ENCODE data around the gene CSNK2A3. TPM values are rescaled to one million over a fixed set of nuclear protein-coding genes. Genes with fewer than 3 reads are reported as not detected.

CSNK2A3 gene
- total and polyA plus RNA-seq, 10 donors = 0.10 to 3.9 (median 1.4) TPM

GRCh38 chr11:11383995-11384394, 30.9 kb upstream of the CSNK2A3 start:
- Histone ChIP-seq H3K9me3 (no peaks in the 10 kb centered on the region), H3K27me3 (replicated peaks in 1 of 7) (no peaks in the 10 kb centered on the region), H3K36me3 (no peaks in the 10 kb centered on the region), H3K4me3 (no peak overlapping the region), H3K27ac (no peak overlapping the region), H3K4me1 (peaks cover 0 to under 1% (median 0%) of the 10 kb centered on the region in 6 donors)
- TF ChIP-seq POLR2A (IDR thresholded peaks at IDR 0.05) (no peak), POLR2AphosphoS5 (IDR thresholded peaks at IDR 0.05) (no peak), CTCF (IDR thresholded peaks at IDR 0.05 in 8 of 11, conservative IDR thresholded peaks at IDR 0.05 in 3 of 11) (no peak)
- 82 to 94% (median 93%) methylated on average over 2 of the region's 2 CpGs for WGBS, 5 donors
- intact Hi-C loops (cut with DNase I; ENCODE audit: low total_unique reads) = no loop called here
- no peak for DNase-seq

DNA sequence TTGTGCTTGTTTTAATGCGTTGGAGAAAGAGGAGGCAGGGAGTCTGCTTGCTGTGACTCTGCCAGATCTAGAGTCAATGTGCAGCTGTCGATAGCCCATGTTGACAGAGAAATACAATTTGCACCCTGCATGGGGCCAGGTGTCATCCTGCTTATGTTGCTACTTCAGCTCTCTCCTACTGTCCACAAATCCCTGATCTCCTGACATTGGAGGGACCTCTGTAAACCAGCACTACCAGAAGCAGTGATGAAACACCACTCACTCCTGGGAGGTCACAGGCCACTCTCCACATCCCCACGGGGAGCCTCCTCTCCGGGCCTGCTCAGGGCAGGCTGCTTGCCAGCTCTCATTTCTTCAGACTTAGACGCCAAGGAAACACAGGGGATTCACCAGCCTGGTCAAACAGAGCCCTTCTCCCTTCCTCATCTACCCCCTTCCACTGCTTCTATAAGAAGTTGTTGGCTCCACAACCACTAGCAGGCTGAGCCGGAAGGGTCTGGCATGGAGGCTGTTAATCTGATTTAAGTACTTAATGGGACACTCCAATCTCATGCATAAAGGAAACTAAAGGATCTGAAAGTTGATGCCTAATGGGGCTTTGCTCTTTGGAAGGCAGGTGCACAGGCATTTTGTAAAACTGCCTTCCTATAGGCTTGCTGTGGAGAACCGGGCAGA, 29.9 kb upstream of the CSNK2A3 start:
- 79 to 88% (median 82%) methylated on average over 7 of the region's 7 CpGs for WGBS, 5 donors
- Histone ChIP-seq H3K27ac (no peak overlapping the region), H3K4me1 (no peaks in the 10 kb centered on the region), H3K4me3 (no peak overlapping the region), H3K36me3 (no peaks in the 10 kb centered on the region), H3K27me3 (replicated peaks in 1 of 7) (no peaks in the 10 kb centered on the region), H3K9me3 (no peaks in the 10 kb centered on the region)
- intact Hi-C loops (cut with DNase I; ENCODE audit: low total_unique reads) = no loop called here
- no peak for DNase-seq
- no peak for TF ChIP-seq POLR2A (IDR thresholded peaks at IDR 0.05)
- TF ChIP-seq POLR2AphosphoS5 (IDR thresholded peaks at IDR 0.05) = no peak
- TF ChIP-seq CTCF (IDR thresholded peaks at IDR 0.05 in 8 of 11, conservative IDR thresholded peaks at IDR 0.05 in 3 of 11) = no peak

DNA sequence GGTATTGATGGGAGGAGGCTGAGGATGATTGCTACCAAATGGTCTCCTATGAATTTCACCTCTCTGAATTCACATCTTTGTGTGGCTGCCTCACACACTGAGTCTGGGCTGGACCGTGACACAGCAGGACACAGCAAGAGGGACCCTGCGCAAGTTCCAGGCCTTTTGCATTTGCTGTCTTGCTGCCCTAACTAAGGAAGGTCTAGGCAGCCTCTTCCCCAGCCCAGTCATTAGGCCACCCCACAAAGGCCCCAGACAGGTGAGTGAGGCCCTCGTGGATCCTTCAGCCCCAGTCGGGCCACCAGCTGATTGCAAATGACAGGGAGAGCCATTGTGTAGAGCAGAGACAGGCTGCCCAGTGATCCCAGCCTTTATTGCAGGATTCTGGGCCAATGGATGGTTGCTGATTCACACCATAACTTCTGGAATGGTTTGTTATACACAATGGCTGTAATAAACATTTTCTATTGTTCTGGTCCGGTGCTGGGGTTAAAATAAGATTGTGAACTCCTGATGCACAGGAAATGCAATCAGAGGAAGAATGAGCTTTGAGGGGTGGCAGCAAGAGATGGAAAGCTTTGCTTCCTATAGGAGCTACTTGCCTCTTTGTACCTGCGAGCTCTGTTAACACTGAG, 28.5 kb upstream of the CSNK2A3 start:
- 73 to 83% (median 79%) methylated on average over 5 to 6 of the region's 6 CpGs for WGBS, 5 donors
- TF ChIP-seq POLR2AphosphoS5 (IDR thresholded peaks at IDR 0.05) = no peak
- TF ChIP-seq CTCF (IDR thresholded peaks at IDR 0.05 in 8 of 11, conservative IDR thresholded peaks at IDR 0.05 in 3 of 11) = no peak
- TF ChIP-seq POLR2A (IDR thresholded peaks at IDR 0.05) = no peak
- Histone ChIP-seq H3K27me3 (replicated peaks in 1 of 7) (no peaks in the 10 kb centered on the region), H3K4me1 (no peaks in the 10 kb centered on the region), H3K27ac (no peak overlapping the region), H3K9me3 (no peaks in the 10 kb centered on the region), H3K36me3 (no peaks in the 10 kb centered on the region), H3K4me3 (no peak overlapping the region)
- intact Hi-C loops (cut with DNase I; ENCODE audit: low total_unique reads) = no loop called here
- no peak for DNase-seq

GRCh38 chr11:11380883-11381282, 27.8 kb upstream of the CSNK2A3 start:
- Histone ChIP-seq H3K9me3 (no peaks in the 10 kb centered on the region), H3K4me1 (no peaks in the 10 kb centered on the region), H3K27ac (no peak overlapping the region), H3K27me3 (replicated peaks in 1 of 7) (no peaks in the 10 kb centered on the region), H3K36me3 (no peaks in the 10 kb centered on the region), H3K4me3 (no peak overlapping the region)
- no peak for DNase-seq
- 43 to 73% (median 61%) methylated on average over 3 of the region's 3 CpGs for WGBS, 5 donors
- intact Hi-C loops (cut with DNase I; ENCODE audit: low total_unique reads) = no loop called here
- TF ChIP-seq POLR2A (IDR thresholded peaks at IDR 0.05) = no peak
- TF ChIP-seq POLR2AphosphoS5 (IDR thresholded peaks at IDR 0.05) = peak in 1 of 3 donors; percentile 9

Data from spleen (tissue), 11 donors.